ENCODE data around the gene LRRC9. TPM values are rescaled to one million over a fixed set of nuclear protein-coding genes. Genes with fewer than 3 reads are reported as not detected.

The LRRC9 gene
- total and polyA plus RNA-seq, 2 of the 13 experiments (the other 11 are each of a cell fraction or from before 2014, with no cell fraction given) = 0.08 to 0.18 TPM

DNA sequence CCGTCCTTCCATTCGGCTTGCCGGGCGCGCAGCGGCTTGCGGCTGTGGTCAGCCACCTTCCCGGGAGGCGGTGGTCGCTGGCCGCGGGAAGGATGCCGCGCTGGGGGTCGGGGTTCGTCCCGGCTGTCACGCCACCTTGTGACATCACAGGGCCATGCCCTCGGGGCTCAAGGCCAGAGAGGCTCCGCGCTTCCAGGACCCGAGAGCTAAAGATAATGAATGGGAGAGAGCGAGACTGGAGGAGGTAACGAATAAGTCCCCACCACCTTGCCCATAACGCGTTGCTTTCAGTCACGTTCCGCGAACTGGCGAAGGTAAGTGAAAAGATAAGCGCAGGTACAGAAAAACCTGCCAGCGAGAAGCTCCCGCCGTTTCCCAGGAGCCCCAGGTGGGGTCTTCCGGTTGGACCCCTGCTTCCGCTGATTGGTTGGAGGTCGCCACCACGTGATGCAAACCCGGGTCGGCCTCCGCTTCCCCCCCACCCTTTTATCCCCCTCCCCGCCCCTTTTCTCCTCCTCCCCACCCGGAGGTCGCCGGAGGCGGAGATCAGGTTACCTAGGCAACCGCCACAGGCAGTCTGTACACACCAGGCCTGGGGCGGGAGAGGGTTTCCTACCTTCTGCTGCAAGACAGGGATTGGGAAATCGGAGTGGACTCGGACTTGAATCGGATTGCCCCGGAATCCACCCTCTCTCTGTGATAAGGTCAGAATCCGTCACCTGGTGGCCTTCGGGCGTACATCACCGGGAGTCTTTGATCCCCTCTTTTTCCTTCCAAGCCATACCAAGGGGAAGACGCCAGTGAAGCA is at the start of gene LRRC9 (continued):
- TF ChIP-seq, protein P1, sequence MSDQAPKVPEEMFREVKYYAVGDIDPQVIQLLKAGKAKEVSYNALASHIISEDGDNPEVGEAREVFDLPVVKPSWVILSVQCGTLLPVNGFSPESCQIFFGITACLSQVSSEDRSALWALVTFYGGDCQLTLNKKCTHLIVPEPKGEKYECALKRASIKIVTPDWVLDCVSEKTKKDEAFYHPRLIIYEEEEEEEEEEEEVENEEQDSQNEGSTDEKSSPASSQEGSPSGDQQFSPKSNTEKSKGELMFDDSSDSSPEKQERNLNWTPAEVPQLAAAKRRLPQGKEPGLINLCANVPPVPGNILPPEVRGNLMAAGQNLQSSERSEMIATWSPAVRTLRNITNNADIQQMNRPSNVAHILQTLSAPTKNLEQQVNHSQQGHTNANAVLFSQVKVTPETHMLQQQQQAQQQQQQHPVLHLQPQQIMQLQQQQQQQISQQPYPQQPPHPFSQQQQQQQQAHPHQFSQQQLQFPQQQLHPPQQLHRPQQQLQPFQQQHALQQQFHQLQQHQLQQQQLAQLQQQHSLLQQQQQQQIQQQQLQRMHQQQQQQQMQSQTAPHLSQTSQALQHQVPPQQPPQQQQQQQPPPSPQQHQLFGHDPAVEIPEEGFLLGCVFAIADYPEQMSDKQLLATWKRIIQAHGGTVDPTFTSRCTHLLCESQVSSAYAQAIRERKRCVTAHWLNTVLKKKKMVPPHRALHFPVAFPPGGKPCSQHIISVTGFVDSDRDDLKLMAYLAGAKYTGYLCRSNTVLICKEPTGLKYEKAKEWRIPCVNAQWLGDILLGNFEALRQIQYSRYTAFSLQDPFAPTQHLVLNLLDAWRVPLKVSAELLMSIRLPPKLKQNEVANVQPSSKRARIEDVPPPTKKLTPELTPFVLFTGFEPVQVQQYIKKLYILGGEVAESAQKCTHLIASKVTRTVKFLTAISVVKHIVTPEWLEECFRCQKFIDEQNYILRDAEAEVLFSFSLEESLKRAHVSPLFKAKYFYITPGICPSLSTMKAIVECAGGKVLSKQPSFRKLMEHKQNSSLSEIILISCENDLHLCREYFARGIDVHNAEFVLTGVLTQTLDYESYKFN (CRISPR knock-in tag; conservative IDR thresholded peaks at IDR 0.05) = peak; percentile 54
- TF ChIP-seq DNMT1 (CRISPR knock-in tag; IDR thresholded peaks at IDR 0.05) (no peak), ZNF589 (CRISPR knock-in tag; conservative IDR thresholded peaks at IDR 0.05) (no peak), MAZ (IDR thresholded peaks at IDR 0.05; ENCODE audit: borderline replicate concordance, low read depth, low read length) (peak; percentile 42; the same call in 1 of the 2 replicates), MAZ (CRISPR knock-in tag; IDR thresholded peaks at IDR 0.05; ENCODE audit: low read depth) (no peak), TCF7 (IDR thresholded peaks at IDR 0.05; ENCODE audit: low read depth) (peak; percentile 43), LCORL (IDR thresholded peaks at IDR 0.05) (no peak), LCORL (CRISPR knock-in tag; IDR thresholded peaks at IDR 0.05) (peak; percentile 3; the same call in 1 of the 2 replicates), ZNF577 (CRISPR knock-in tag; IDR thresholded peaks at IDR 0.05; ENCODE audit: borderline replicate concordance, low read depth) (no peak), SNAI1 (CRISPR knock-in tag; IDR thresholded peaks at IDR 0.05; ENCODE audit: borderline replicate concordance) (no peak), ZMAT3 (CRISPR knock-in tag; conservative IDR thresholded peaks at IDR 0.05) (no peak), ZNF441 (CRISPR knock-in tag; IDR thresholded peaks at IDR 0.05; ENCODE audit: borderline replicate concordance) (peak; percentile 90), HHEX (CRISPR knock-in tag; IDR thresholded peaks at IDR 0.05) (no peak), SOX5 (CRISPR knock-in tag; IDR thresholded peaks at IDR 0.05; ENCODE audit: borderline replicate concordance) (no peak), GTF2F1 (IDR thresholded peaks at IDR 0.05; ENCODE audit: low read length) (no peak)
- TF ChIP-seq, protein P2, sequence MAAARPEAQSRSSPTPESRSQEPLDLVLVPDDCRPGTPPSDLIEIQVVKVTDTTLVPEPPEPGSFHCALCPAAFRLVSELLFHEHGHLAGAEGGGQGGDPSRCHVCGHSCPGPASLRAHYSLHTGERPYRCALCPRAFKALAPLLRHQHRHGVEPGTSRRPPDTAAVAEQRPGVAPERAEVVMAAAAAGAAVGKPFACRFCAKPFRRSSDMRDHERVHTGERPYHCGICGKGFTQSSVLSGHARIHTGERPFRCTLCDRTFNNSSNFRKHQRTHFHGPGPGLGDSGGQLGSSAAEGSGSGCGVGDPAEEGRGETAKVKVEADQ (CRISPR knock-in tag; IDR thresholded peaks at IDR 0.05; ENCODE audit: borderline replicate concordance) = no peak
- TF ChIP-seq, protein P3, sequence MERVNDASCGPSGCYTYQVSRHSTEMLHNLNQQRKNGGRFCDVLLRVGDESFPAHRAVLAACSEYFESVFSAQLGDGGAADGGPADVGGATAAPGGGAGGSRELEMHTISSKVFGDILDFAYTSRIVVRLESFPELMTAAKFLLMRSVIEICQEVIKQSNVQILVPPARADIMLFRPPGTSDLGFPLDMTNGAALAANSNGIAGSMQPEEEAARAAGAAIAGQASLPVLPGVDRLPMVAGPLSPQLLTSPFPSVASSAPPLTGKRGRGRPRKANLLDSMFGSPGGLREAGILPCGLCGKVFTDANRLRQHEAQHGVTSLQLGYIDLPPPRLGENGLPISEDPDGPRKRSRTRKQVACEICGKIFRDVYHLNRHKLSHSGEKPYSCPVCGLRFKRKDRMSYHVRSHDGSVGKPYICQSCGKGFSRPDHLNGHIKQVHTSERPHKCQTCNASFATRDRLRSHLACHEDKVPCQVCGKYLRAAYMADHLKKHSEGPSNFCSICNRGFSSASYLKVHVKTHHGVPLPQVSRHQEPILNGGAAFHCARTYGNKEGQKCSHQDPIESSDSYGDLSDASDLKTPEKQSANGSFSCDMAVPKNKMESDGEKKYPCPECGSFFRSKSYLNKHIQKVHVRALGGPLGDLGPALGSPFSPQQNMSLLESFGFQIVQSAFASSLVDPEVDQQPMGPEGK (CRISPR knock-in tag; IDR thresholded peaks at IDR 0.05) = peak; percentile 58; the same call in 1 of the 2 replicates
- TF ChIP-seq, protein P4, sequence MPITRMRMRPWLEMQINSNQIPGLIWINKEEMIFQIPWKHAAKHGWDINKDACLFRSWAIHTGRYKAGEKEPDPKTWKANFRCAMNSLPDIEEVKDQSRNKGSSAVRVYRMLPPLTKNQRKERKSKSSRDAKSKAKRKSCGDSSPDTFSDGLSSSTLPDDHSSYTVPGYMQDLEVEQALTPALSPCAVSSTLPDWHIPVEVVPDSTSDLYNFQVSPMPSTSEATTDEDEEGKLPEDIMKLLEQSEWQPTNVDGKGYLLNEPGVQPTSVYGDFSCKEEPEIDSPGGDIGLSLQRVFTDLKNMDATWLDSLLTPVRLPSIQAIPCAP (CRISPR knock-in tag; IDR thresholded peaks at IDR 0.05; ENCODE audit: low read depth) = no peak
- TF ChIP-seq, protein P5, sequence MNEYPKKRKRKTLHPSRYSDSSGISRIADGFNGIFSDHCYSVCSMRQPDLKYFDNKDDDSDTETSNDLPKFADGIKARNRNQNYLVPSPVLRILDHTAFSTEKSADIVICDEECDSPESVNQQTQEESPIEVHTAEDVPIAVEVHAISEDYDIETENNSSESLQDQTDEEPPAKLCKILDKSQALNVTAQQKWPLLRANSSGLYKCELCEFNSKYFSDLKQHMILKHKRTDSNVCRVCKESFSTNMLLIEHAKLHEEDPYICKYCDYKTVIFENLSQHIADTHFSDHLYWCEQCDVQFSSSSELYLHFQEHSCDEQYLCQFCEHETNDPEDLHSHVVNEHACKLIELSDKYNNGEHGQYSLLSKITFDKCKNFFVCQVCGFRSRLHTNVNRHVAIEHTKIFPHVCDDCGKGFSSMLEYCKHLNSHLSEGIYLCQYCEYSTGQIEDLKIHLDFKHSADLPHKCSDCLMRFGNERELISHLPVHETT (CRISPR knock-in tag; conservative IDR thresholded peaks at IDR 0.05) = no peak
- TF ChIP-seq, protein P6, sequence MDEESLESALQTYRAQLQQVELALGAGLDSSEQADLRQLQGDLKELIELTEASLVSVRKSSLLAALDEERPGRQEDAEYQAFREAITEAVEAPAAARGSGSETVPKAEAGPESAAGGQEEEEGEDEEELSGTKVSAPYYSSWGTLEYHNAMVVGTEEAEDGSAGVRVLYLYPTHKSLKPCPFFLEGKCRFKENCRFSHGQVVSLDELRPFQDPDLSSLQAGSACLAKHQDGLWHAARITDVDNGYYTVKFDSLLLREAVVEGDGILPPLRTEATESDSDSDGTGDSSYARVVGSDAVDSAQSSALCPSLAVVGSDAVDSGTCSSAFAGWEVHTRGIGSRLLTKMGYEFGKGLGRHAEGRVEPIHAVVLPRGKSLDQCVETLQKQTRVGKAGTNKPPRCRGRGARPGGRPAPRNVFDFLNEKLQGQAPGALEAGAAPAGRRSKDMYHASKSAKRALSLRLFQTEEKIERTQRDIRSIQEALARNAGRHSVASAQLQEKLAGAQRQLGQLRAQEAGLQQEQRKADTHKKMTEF (CRISPR knock-in tag; IDR thresholded peaks at IDR 0.05) = no peak; the same call in 1 of the 2 replicates

All from HepG2 (cell line).